Measurements from ENCODE around the gene SHD. TPM values are rescaled to one million over a fixed set of nuclear protein-coding genes. Genes with fewer than 3 reads are reported as not detected.

SHD gene
- total RNA-seq, 1 experiment from 2014 or later: 4.4 TPM

DNA sequence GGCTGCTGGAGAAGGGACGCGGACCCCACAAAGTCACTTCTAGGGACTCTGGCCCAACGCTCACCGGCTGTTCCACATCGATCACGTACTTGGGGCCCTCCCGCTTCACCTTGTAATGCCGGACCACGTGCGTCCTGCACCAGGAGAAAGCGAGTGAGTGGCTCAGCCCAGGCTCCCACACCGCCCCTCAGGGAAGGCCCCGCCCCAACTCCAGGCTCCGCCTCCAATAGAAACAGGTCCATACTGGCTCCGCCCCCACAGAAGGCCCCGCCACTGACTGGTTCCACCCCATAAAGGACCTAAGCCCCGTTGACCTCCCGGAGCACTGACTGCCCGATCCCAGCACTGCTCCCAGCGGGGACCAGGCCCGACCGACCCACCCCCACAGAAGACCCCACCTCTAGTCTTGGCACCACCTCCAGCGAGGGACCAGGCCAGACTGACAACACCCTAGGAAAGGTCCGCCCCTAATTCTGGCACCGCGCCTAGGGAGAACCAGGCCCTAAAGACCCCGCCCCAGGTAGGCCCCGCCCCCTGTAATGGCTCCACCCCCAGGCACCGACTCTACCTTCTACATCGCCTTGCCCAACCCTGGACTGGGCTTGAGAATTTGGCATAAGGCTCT, 48.3 kb downstream of the SHD start:
- H3K4me2 ChIP-seq (ENCODE audit: insufficient read depth, insufficient read length, low read length): peak overlapping the region; percentile 74
- no peaks in the 10 kb centered on the region for H3K9me3 ChIP-seq (ENCODE audit: control insufficient read depth, low read depth, low read length)
- H3K36me3 Mint-ChIP-seq (ENCODE audit: insufficient read depth in 1 of 3, low read depth in 3 of 3): peaks cover 2 to 23% (median 9%) of the 10 kb centered on the region in 3 experiments
- no peaks in the 10 kb centered on the region for H3K27me3 ChIP-seq (ENCODE audit: insufficient read depth, low read length)
- no peak overlapping the region for H4K91ac ChIP-seq (ENCODE audit: insufficient read length, low read depth, low read length)
- H3T11ph ChIP-seq (ENCODE audit: low read length): no peak overlapping the region
- H3K4me1 ChIP-seq (ENCODE audit: insufficient read depth, low read length): peaks cover 2% of the 10 kb centered on the region; the same call in 1 of the 2 replicates
- H2AFZ ChIP-seq (ENCODE audit: low read length): no peak overlapping the region
- no CpG with 5 or more reads among the region's 30 CpGs for WGBS (ENCODE audit: extremely low coverage, insufficient read length, low lambda C conversion rate)
- no peak overlapping the region for H3K27ac ChIP-seq (ENCODE audit: insufficient read length, low read depth, low read length)
- peak overlapping the region; percentile 57 to 87 for H3K4me3 Mint-ChIP-seq
- H3K23ac ChIP-seq (ENCODE audit: insufficient read length, low read depth, low read length): no peak overlapping the region
- peak; percentile 96 for DNase-seq
- H2BK120ac ChIP-seq (ENCODE audit: low read depth, low read length, poor library complexity, severe bottlenecking): no peak overlapping the region
- no peak overlapping the region for H3K14ac ChIP-seq (ENCODE audit: insufficient read depth, low read length)
- peak overlapping the region; percentile 71 to 98 (median 98) for H3K27ac Mint-ChIP-seq
- no peak overlapping the region for H2BK5ac ChIP-seq (ENCODE audit: insufficient read length, low read length)
- TF ChIP-seq, protein P1, sequence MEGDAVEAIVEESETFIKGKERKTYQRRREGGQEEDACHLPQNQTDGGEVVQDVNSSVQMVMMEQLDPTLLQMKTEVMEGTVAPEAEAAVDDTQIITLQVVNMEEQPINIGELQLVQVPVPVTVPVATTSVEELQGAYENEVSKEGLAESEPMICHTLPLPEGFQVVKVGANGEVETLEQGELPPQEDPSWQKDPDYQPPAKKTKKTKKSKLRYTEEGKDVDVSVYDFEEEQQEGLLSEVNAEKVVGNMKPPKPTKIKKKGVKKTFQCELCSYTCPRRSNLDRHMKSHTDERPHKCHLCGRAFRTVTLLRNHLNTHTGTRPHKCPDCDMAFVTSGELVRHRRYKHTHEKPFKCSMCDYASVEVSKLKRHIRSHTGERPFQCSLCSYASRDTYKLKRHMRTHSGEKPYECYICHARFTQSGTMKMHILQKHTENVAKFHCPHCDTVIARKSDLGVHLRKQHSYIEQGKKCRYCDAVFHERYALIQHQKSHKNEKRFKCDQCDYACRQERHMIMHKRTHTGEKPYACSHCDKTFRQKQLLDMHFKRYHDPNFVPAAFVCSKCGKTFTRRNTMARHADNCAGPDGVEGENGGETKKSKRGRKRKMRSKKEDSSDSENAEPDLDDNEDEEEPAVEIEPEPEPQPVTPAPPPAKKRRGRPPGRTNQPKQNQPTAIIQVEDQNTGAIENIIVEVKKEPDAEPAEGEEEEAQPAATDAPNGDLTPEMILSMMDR (conservative IDR thresholded peaks at IDR 0.05): no peak
- H3K79me1 ChIP-seq (ENCODE audit: insufficient read depth, low read depth, low read length, poor library complexity, severe bottlenecking): no peaks in the 10 kb centered on the region
- H3K56ac ChIP-seq (ENCODE audit: insufficient read length, low read depth, low read length): no peak overlapping the region
- no peak overlapping the region for H2BK20ac ChIP-seq (ENCODE audit: low read depth, low read length, poor library complexity, severe bottlenecking)
- peaks cover 9% of the 10 kb centered on the region for H3K23me2 ChIP-seq (ENCODE audit: insufficient read length, low read depth, low read length, poor library complexity, severe bottlenecking)
- peak overlapping the region; percentile 29 for H3K18ac ChIP-seq (ENCODE audit: insufficient read length, low read depth, low read length)
- no peaks in the 10 kb centered on the region for H4K20me1 ChIP-seq (ENCODE audit: control insufficient read depth, insufficient read depth, insufficient read length)
- no peak overlapping the region for H2BK15ac ChIP-seq (ENCODE audit: low read depth, low read length)
- H3K27me3 Mint-ChIP-seq (ENCODE audit: low read depth): peaks cover 2% of the 10 kb centered on the region; the same call in 1 of the 2 replicates
- H3K4me1 Mint-ChIP-seq: peaks cover 10 to 15% of the 10 kb centered on the region in 2 experiments
- no peaks in the 10 kb centered on the region for H3K79me2 ChIP-seq (ENCODE audit: insufficient read depth, low read length)
- no peaks in the 10 kb centered on the region for H3K9me3 Mint-ChIP-seq
- no peak overlapping the region for H3K4ac ChIP-seq (ENCODE audit: low read depth, low read length)
- no peak overlapping the region for H4K5ac ChIP-seq (ENCODE audit: insufficient read length, low read depth, low read length)
- no peak overlapping the region for H3K9ac ChIP-seq (ENCODE audit: extremely low read depth, insufficient read length, low read length)
- no peak overlapping the region for H2AK5ac ChIP-seq (ENCODE audit: insufficient read length, low read length)
- no peak overlapping the region for H4K8ac ChIP-seq (replicated peaks; ENCODE audit: insufficient read length, low read depth, low read length)
- no peak overlapping the region for H2BK12ac ChIP-seq (ENCODE audit: insufficient read length, low read depth, low read length)

Data from H9 (cell line).